ENCODE data around the gene NCKAP5.

NCKAP5 gene

DNA sequence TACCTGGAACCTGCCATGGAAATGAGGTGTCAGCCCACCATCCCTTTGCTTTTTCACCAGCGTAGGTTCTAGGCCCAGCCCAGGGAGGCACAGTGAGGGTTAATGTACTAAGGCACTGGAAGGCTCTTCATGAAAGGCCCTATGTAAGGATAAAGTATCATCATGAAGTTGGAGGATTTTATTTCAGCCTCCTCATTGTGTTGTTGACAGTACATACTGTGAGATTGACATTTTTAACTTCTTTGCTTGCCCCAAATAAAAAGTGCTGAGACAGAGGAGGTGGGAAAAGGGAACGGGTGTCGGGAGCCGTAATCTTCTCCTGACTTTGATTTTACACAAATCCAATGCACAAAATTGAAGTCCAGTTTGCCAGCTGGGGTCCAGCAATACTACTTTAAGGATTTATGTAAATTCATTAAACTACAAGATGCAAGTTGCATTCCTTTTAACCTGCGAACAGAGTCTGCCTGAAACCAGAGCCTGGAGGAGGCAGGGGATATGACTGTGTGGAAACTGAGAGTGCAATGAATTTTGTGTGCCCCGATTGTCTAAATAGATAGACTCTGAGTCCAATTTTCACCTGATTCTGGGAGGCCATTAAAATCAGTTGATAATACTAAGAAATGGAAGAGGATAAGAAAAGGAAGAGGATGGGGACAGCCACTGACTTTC, 5.4 kb upstream of the NCKAP5 start:
- no peak for DNase-seq

DNA sequence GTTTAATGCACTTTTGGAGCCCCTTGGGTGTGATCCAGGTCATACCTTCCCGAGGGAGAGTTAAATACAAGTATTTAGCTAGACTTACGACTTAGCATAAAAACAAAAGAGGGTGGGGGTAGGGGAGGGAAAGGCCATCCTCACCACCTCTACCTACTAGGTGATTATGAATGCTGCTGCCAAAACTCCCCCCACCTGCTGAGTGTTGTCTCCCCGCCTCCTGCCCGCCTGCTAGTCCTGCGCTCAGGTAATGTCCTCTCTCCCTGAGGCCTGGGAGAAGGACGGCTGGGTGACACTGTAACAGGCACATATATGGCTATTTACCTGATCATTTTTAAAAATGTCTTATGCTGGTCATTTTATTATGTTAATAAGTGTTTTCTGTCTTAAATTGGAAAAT, 3.0 kb upstream of the NCKAP5 start:
- DNase-seq: no peak

DNA sequence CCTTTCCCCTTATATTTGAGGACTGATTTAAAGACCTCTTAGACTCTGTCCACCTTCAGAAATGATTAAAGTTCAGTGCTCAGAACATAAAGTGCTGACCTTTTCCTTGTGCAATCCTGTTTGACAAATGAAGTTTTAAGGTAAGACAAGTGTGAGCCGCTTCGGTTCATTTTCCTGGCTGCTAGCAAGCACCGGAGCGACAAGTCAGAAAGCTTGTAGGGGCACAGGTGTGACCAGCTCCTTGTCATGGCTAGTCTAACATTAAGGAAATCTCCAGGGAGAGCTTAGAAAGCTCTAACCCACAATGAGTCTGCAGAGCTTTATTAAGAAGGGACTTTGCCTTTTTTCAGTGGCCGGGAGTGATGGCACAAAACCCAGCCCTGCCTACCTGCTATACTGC, 2.3 kb upstream of the NCKAP5 start:
- no peak for DNase-seq

DNA sequence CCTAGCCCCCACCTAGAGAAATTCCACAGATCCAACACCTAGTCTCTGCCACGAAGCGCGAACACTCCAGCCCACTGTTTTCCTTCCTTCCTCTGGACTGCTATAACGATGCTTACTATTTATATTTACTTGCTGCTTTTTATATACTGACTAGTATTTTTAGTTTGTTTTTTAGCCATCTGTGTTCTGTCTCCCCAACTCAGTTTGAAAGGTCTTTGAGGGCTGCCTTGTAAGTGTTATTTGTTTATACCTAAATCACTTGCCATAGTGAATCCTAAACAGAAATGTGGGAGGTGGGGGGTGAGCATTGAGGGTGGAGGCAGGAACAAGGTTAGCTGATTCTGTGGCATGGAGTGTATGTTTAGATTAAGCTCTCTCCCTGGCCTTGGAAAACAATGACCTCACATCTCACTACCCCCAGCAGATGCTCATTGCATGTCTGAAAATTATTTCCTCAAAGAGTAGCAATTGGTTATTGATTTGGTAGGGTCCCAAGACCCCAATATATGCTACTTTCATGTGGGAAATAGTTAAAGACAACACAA, 1.1 kb upstream of the NCKAP5 start:
- no peak for DNase-seq

DNA sequence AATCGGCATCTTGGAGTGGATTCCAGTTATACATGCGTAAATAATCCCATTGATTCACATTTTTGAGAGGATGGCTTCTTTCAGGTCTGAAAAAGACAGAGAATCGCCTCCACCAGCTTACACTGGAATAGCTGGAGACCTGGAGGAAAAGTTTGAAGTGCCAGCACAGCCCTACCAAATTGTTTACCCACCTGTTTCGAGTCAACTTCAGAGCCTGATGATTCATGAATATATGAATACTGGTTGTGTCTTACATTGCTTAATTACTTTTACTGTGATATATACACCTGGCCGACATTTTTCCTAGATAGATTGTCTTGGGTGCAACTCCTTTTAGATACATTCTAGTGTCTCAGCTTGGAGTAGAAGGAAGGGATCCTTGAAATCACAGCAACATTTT, 335 bp upstream of the NCKAP5 start:
- no peak for DNase-seq

DNA sequence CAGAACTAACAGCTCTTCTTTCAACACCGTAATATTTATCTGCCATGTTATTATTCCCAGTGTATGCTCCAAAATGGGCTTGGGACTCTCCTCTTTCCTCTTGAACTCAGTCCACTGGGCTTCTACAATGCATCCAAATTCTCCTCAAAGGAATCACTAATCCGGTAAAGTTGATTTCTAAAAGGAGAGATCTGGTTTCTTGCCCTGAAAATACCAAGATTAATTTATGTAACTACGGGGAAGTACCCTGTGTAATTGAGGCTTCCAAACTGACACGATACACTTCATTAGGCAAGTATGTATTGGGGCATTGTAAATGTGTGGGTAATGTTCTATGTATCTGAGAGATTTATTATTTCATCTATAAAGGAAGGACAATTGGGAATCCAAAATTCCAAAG, 5.7 kb downstream of the NCKAP5 start:
- no peak for DNase-seq

DNA sequence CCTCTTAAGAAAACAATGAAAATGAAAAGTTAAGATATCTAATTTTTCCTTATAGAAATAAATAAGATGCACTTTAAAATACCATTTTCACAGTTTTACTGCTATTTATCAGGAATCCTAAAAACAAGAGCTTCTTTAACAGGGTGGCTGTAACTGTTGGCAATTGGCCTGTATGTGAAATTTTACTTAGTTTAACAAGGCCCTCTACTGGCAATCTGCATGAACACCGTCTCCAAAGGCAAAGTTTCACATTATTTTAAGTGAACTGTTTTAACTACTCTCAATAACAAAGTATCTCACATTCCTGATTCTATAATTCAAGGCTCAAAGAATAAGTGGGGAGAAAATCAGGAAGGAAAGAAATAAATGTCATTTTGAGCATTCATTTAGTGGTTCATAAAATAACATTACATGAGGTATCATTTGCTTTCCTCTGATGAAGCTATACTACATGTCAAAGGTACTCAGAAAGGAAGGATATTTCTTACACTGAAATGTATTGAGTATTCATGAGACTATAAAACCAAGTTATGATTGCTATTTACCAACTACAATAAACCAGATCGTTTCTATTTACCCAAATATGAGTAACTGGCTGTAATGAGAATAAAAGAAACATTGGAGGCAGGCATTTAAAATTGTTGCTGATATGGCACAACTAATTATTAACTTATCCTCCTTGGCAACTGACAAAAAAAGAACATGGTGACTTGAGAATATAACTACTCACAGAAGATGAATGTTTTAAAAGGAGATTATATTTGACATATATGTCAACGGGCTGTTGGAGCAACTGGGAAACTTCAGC, 7.0 kb downstream of the NCKAP5 start:
- peak; percentile 5 to 29 for DNase-seq

DNA sequence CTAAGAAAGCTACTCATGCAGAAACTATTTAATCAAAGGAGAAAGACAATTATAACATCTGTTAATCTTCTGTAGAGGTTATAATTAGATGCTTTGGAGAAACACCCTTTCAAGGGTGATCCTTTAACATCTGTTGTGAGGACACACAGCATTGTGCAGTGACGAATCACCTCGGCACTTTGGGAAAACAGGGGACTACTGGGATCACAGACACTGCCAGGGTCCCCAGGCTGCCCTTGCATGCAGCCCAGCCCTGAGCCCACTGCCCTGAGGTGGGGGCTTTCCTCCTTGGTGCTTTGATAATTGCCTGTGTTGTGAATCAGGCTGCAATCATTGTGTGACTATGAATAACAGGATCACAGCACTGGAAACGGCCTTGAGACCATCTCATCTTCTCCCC, 10.6 kb downstream of the NCKAP5 start:
- DNase-seq: no peak

DNA sequence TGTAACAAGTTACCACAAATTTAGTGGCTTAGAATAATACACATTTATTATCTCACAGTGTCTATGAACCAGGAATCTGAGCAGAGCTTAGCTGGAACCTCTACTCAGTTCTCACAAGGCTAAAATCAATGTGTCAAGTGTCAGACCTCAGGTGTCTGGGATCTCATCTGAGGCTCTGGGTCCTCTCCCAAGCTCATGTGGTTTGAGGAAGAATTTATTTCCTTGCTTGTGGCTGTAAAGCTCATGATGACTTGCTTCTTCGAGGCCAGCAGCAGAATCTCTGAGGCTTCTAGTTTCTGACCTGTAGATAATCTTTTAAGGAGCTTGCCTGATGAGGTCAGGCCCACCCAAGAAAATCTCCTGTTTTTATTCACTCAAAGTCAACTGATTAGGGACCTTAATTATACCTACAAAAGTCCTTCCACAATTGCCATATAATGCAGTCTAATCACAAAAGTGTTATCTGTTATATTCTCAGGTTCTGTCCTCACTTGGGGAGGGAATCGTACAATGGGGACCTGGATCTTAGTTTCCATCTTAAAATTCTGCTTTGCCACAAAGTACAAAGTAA, 14.3 kb downstream of the NCKAP5 start:
- DNase-seq: no peak

DNA sequence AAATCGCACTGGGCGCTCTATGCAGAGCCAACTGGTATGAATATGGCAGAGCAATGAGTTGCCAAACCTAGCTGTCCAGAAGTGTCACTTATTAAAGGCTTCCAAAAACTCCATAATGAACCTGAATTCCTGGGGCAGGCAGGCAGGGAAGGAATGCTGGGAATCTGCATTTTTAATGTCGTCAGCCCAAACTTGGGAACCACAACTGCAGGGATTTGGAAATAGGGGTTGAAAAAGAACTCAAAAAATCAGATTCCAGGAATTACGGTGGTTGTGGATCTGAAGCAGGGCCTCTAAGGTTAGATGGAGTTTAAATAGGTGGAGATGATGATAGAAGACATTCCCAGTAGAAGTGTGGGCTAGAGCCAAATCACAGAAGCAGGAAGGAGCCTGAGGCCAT, 15.0 kb downstream of the NCKAP5 start:
- no peak for DNase-seq

DNA sequence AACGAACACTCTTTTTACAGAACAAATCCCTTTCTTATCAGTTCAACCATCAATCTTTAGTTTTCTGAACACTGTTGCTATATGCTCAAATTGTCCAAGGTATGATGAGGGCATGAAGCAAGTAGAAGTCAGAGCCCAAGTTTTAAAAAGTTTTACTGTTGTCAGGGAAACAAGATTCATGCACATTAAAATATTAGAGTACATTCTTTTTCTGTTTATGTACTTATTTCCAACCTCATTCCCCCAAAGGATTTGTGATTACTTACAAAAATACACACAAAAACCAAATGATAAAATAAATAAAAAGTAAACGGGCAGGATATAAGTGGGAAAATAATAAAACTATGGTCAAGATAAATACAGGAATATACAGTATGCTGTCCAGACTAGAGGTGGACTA, 15.4 kb downstream of the NCKAP5 start:
- no peak for DNase-seq

DNA sequence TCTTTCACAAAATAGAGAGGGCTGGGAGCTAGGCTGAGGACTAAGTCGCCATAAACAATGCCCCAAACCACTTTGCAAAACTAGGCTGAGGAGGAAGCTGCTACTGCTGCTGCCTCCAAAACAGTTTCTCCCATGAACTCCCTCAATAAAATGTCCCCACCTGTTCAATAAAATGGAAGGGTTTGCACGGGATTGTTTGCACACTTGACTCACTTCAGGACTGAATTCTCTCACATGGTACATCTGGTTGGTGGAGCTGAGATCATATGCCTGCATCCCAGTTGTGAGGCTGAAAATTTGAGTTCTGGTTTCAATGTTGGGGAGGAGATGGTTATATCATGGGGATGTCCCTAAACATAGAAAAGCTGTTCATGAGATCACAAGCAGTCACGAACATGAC, 26.5 kb downstream of the NCKAP5 start:
- no peak for DNase-seq

DNA sequence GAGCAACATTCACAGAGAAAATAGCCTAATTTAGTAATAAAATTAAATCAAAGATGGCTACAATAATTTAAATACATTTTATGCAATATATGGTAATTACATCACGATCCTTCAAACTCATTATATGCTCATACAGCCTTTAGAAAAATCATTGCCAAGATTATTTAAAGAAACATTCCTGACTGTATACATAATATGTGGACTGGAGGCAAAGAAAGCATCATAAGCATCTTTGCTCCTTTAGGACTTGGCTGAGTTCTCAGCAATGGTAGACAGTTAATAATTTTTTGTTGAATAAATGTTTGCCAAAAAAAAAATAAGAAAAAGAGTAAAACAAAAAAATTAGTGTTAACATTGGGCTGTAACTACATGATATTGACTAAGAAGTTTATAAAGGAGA, 26.9 kb downstream of the NCKAP5 start:
- no peak for DNase-seq

DNA sequence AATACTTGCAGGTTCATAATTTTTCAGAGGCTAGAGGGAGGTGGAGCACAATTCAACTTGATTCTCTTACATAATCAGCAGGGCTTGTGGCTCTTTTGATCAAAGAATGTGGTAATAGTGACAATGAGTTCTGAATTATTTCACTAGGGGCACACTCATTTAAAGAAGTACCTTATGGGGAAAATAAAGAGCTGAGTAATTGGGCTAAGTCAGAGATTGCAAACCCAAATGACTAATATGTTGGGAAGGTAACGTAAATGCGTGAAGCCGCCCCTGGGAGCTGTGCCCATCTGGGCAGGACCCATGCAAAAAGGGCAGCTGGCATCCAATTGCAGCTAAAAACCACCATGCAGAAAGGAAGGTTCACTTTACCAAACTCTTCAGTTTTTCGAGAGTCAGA, 35.3 kb downstream of the NCKAP5 start:
- DNase-seq: no peak

DNA sequence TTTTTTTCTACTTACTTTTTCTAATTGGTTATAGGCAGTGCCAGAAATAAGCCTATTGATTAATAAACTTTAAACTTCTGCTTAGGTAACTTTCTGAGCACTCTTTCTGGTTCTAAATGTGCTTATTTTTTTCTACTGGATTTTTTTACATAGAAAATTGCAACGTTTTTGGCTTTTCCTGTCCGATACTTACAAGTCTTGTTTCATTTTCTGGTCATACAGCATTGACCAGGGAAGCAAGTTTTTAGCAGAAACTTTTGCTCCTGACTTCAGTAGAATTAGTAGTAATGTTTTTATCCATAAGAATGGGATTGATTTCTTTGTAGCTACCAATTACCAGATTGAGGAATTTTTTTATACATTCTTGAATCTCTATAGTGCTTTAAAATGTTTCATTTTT, 36.9 kb downstream of the NCKAP5 start:
- DNase-seq: no peak

DNA sequence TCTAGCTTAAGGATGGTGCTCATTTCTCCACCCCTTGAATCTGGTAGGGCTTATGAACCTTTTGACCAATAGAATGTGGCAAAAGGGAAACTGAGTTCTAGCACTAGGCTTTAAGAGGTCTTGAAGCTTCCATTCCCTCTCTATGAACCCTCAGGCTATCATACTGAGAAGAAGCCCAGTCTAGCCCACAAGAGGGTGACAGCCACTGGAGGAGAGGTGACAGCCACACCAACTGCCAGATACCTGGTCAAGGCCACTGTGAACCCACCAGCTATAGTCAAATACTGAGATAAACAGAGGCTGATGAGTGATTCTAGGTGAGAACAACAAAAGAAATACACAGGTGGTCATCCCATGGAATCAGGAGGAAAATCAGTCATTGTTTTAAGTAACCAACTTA, 37.6 kb downstream of the NCKAP5 start:
- no peak for DNase-seq

DNA sequence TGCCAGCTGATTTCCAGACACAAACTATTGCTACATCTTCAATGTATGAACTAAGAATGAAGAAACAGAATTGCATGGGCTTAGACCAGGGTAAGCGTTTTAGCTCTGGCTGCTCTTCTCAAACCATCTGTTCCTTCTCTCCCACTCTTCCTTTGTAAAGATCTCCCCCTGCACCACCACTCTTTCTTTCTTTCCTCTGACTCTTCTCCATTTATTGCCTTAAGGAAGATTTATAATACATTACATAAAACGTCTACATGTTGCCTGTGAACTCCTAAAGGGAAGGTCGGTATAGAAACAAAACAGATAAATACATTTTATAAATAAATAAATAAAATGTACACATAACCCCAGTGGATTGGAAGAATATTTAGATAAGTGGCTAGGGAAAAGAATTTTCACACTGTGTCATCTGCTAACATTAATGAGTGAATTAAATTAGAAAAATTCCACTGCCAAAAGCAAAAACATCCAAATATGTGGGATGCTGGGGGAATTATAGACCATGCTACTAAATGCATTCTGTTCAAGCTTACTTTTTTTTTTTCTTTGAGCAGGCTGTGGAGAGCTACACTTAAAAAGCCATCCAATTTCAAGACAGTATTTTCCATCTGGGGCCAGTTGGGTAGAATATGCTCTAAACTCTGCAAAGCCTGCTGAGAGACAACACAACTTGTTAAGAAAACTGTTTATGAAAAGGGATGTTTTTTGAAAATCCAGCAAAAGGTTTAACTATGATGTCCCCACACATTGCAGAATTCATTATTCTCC, 41.5 kb downstream of the NCKAP5 start:
- no peak for DNase-seq

DNA sequence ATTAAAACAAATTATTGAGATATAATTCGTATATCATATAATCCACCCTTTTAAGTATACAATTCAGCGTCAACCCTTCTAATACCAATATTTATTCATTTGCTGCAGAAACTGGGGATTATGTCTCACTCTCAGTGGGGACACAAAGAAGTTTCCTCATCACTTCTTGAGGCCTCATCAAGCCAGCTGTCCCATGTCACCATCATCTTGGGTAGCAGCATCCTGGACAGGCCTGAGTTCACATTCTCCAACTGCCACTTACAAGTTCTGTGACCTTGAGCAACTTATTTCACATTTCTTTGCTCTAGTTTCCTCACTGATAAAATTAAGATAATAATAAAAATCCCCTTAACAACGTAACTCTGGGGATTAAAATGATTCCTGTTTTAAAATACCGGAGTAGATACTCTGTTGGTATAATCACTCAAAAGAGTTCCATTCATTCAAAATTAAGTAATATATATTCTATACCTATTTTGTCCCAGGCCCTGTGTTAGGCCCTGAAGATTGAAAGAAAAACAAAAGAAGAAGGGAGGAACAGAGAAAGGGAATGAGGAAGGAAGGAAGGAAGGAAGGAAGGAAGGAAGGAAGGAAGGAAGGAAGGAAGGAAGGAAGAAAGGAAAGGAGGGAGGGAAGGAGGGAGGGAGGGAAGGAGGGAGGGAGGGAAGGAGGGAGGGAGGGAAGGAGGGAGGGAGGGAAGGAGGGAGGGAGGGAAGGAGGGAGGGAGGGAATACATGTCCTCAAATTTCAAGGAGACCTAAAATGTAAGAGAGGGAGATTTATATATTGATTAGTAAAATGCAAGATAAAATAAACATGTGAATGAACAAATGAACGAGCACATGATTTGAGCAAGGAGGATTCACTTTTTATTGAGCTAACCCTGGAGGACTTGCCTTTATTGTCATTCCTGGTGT, 42.4 kb downstream of the NCKAP5 start:
- no peak for DNase-seq

DNA sequence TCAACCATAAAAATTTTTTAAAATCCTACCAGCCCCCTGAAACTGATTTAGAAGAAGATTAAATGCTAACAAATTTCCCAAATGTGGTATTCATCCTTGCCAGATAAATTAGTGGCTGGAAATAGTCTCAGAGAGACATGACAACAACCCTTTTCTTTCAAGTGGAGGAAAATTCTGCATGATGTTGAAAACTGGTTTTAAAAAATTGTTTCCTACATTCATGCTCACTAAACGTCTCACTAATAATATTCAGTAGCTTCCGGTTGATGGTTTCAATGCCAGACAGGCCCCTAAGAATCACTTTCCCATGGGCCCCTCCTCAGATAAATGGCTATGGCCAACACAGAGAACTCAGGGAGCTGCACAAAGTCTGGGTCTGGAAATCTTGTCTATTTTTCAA, 43.2 kb downstream of the NCKAP5 start:
- no peak for DNase-seq

DNA sequence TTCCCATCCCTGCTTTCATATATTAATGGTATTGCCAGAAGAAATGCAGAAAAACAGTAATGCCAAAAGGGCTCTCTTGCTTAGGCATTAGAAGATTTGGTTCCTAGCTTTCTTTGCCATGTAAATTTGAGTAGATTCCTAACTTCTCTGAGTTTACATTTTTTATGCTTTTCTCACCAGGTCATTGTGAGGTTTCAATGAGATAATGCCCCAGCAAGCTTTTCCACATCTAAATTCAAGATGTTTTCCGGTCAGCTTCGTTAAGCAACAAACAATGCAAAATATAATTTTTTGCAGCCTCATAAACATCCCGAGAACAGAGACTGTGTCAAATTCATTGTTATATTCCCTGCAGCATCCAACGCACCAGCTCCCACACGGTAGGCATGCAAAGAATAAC, 44.9 kb downstream of the NCKAP5 start:
- no peak for DNase-seq

DNA sequence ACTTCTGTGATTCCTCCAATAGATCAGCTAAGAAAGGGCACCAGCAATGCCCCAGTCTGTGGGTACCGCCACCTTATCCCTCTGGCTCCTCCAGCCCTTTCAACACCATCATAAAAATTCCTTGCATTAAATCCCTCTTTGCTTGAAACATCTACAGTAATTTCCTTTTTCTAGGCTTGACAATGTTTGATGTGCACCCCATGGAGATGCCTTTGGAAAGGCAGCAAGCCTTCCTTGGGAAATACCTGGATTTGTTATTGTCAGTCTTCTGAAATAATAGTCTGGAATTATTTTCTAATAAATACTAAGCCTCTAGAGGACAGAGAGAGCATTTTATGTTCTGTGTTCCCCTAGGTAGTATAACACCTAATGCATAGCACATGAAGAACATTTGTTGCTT, 46.1 kb downstream of the NCKAP5 start:
- DNase-seq: no peak

DNA sequence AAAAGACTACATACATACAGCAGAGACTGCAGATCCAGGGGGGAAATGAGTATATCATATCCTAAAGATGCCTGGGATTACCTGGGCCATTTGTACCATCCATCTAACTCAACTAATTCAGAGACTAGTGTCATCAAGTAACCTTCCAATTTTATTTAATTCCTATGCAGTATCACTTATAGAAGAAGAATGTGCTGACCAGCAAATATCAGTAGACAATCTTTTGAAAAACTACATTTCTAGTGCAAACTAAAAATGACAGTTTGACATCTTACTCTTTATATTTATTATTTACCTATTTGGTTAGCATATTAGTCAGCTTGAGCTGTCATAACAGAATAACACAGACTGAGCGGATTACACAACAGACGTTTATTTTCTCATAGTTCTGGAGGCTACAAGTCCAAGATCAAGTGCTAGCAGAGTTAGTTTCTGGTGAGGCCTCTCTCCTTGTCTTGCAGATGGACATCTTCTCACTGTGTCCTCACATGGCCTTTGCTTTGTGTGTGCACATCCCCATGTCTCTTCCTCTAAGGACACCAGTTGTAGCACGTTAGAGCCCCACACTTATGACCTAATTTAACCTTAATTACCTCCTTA, 47.0 kb downstream of the NCKAP5 start:
- no peak for DNase-seq

All from AML-193 (cell line).